HG03378 (cell line): Measurements from ENCODE around the gene NRXN3.

Experiments used
- ATAC-seq: cut with Tn5 transposase; IDR thresholded peaks from one replicate; pipeline ENCODE4 v1.9.1; 2021; ENCODE audit warnings: mild to moderate bottlenecking, moderate library complexity; ENCODE audit not compliant: unreplicated experiment

Gene NRXN3

GRCh38 chr14:78316786-78317185, 146.6 kb downstream of the NRXN3 start:
- ATAC-seq = no peak

DNA sequence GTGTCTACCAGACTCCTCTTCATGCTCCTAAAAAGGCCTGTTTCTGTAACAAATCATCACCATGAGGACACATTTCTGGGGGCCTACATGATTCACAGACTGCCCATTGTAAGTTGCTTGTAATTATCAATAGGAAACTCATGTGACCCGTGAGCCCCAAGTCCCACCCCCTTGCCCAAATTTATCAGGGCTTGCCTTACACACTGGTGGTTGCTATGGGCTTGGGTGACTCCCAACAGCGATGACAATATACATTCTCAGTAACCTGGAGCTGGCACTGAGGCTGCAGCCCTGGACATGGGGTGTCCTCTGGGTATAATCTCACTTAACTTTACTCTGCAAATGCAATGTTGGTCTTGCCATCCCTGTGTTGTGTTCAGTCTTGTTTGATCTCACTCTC, 149.2 kb downstream of the NRXN3 start:
- no peak for ATAC-seq

GRCh38 chr14:78319887-78320635, 149.9 kb downstream of the NRXN3 start:
- ATAC-seq = no peak

- ATAC-seq = no peak
Observed at GRCh38 chr14:78324353-78324752, 154.2 kb downstream of the NRXN3 start.

GRCh38 chr14:78325911-78326310, 155.7 kb downstream of the NRXN3 start:
- ATAC-seq = no peak

GRCh38 chr14:78327426-78328221, 157.5 kb downstream of the NRXN3 start:
- no peak for ATAC-seq

GRCh38 chr14:78329371-78329770, 159.2 kb downstream of the NRXN3 start:
- ATAC-seq = no peak

DNA sequence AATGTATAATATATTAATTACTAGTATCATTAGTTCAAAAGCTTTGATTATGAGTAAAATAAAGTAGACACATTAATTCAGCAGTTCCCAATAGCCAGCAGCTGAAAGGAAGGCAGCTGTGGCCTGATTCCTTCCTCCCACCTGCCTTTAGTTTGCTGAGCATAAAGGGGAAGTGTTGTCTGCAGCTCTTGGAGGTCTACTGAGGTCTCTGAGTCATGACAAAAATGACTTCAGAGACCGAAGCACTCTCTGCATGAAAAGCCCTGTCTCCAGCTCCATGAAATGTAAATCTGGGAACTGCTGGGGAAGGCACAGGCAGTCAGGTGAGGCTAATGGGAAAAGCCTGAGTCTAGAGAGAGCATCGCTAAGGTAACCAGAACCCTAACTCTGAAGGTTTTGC, 165.4 kb downstream of the NRXN3 start:
- no peak for ATAC-seq

DNA sequence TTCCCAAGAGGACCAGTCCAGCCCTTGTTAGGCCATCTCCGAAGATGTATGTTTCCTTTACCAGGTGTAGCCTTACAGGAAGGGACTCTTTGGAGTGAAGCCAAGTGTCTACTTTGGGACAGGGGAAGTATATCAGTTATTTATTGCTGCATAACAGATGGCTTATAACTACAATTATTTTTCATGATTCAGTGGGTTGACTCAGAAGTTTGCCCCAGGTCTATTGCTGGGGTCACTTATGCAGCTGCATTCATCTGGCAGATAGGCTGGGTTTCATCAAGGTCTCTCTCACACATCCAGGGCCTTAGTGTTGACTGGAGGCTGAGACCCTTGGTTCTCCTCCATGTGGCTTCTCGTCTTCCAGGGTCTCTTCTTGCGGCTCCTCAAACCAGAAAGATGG, 170.1 kb downstream of the NRXN3 start:
- no peak for ATAC-seq

DNA sequence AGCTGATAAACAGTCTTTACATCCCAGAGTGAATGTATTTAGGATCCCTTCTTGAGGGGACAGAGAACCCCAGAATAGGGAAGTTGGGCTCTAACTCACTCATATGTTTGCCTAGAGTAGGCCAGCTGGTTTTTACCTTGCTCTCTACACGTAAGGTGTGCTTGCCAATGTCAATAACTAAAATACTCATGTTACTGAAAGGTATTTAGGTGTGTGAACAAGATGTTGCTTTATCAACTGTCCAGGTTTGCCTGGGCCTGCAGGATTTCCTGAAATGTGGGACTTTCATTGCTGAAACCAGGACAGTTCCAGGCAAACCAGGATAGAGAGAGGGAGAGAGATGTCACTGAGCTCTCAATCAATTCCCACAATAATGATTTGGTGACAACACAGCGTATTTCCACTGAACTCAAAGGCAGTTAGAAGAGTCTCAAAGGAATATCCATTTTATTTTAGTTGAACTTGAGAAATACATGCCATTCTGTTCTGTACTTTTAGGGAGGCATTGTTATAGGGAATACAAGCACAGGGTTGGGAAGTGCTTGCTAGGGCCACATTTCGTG, 171.7 kb downstream of the NRXN3 start:
- ATAC-seq = no peak

GRCh38 chr14:78342879-78343278, 172.7 kb downstream of the NRXN3 start:
- ATAC-seq = no peak

DNA sequence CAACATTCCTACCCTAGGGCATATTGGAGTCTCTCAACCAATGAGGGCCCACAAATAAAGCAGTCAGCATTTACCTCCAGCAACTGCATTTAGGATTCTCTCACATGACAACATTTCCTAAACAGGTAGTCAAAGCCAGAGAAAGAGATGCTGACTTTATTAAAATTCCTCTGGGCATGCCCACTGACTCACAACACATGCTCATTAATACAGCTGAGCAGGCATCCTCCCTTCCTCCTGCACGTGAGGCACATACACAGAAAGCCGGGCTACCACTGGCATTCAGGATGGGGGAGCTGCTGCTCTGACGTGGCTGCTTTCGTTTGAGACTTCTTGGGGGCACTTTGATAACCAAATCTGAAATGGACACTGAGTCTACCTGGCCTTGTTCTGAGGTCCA, 174.1 kb downstream of the NRXN3 start:
- no peak for ATAC-seq

DNA sequence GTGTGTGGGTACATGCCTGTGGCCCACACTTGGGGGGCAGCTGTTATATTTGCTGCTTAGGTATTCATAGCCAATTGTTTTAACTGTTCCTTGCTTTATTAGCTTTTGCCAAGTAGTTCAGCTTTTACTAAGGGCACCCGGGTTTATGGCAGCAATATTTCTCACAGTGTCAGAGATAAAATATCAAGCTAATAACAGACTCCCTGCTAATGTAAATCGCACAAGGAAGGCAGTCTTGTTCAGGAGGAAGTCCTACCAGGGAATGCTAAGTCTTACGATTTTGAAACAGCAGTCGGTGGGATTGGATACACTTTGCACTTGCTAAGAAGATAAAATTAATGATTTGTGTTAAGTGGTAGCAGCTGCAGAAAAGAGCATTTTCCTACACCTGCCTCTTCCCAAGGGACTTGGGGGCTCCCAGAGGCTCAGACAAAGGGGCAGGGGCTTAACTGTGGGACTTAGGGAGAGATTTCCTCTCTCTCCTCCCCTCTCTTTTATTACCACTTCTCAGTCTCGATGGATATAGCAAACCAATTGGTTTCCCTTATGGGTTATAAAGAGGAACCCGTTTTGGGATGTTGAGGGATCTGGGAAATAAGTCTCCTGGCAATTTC, 175.1 kb downstream of the NRXN3 start:
- no peak for ATAC-seq

- ATAC-seq = no peak
Observed at GRCh38 chr14:78346747-78347146, 176.6 kb downstream of the NRXN3 start.

GRCh38 chr14:78355109-78355508, 184.9 kb downstream of the NRXN3 start:
- ATAC-seq = no peak

DNA sequence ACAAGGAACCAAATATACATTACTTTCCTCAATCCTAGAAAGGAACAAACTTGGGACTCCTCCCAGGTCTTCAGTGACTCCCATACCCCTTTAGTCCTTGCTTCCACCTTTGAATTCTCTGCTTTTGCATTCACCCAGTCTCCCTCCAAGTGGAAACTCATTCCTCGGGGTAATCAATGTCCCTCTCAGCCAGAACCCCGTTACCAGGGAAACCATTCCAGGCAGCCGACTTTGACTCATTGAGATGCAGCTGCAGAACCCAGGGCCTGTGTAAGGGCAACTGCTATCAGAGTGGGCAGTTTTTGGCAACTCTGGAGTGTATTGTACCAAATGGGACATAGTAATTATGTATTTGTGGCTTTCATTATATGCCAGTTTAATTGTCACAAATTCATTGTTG, 186.2 kb downstream of the NRXN3 start:
- ATAC-seq = no peak

- ATAC-seq = no peak
Observed at GRCh38 chr14:78358591-78358990, 188.4 kb downstream of the NRXN3 start.

DNA sequence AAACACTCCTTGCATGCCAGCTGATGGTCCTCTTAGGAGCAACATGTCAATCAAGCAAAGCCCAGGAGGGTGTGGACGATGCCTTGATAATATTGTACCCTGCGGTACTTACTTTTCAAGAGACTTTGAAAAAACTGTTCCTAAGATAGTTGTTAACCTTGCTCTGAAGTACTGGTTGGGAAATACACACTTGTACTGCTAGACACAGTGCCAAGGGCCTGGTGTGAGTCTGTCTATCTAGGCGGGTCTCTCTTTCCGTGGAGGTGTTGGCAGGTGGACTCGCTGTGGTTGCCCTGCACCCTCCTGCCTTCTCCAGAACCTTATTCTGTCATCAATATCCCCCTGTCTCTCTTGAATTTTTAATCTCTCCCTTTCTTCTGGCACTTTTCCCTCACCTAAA, 189.4 kb downstream of the NRXN3 start:
- no peak for ATAC-seq

- no peak for ATAC-seq
Observed at GRCh38 chr14:78363008-78363407, 192.8 kb downstream of the NRXN3 start.

DNA sequence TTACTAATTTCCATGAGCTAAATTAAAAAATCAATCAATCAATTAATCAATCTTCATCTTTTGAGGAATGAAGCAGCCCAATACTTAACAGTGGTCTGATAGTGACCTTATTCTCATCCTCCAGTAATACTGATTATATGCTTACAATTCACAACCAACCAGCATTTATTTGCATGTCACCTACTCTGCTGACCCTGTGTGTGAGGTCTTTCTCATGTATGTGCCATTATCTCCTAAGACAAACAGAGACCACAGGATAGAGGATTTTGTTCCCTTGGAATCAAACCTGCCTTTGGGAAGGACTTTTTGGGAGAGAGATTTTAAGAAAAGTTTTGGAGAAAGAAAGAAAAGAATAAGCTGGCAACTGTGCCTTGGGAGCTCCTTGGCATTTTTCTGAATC, 197.2 kb downstream of the NRXN3 start:
- ATAC-seq = no peak

- no peak for ATAC-seq
Observed at GRCh38 chr14:78383060-78383459, 212.9 kb downstream of the NRXN3 start.

DNA sequence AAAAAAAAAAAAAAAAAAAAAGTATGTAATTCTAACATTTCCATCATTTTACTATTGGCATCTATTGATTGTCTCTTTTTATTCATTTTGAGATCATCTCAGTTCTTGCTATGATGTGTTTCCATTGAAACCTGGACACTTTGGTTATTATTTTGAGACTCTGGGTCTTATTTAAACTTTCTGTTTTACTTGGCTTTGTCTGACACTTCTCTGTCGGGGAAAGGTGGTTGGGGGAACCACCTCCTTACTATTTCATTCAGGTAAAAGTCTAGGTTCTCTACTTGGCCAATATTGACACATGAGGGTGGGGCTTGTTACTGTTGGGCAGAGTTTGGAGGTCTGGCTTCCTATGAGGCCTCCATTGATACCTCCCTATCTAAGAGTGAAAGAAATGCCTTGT, 228.0 kb downstream of the NRXN3 start:
- ATAC-seq = no peak
